Brain microvascular endothelial cell (primary cell): ENCODE measurements around the gene ANKRD7.

ENCODE experiments used
- DNase-seq: peaks from one replicate; pipeline ENCODE4 v3.0.0-alpha.2; 2020
- H3K27ac ChIP-seq: fragments of 250-450 bp; sonication (Bioruptor Pico); 2 replicates; pipeline ENCODE4 v1.5.1; 2020; ENCODE audit warnings: mild to moderate bottlenecking, moderate library complexity
- H3K27me3 ChIP-seq: fragments of 250-450 bp; sonication (Bioruptor Pico); replicated peaks from 2 replicates; pipeline ENCODE4 v1.5.1; 2020; ENCODE audit warnings: mild to moderate bottlenecking
- H3K36me3 ChIP-seq: fragments of 250-450 bp; sonication (Bioruptor Pico); replicated peaks from 2 replicates; pipeline ENCODE4 v1.5.1; 2020; ENCODE audit warnings: mild to moderate bottlenecking
- H3K4me3 ChIP-seq: 2 replicates; pipeline ENCODE4 v1.5.1; 2011; ENCODE audit warnings: low read depth, mild to moderate bottlenecking, control low read depth, low read length, moderate library complexity
- in situ Hi-C: cut with HindIII; loops from 2 replicates; pipeline ENCODE4 v1.10.0; 2017; ENCODE audit warnings: low sequenced_read_pairs, low pct_ligation_motif_present
- TF ChIP-seq, protein P1 (sequence below): IDR thresholded peaks from 2 replicates; pipeline ENCODE4 v1.5.1; 2011; ENCODE audit warnings: low read depth, mild to moderate bottlenecking, moderate library complexity, low read length, control low read depth, inconsistent platforms; ENCODE audit errors: missing control alignments

Gene ANKRD7

DNA sequence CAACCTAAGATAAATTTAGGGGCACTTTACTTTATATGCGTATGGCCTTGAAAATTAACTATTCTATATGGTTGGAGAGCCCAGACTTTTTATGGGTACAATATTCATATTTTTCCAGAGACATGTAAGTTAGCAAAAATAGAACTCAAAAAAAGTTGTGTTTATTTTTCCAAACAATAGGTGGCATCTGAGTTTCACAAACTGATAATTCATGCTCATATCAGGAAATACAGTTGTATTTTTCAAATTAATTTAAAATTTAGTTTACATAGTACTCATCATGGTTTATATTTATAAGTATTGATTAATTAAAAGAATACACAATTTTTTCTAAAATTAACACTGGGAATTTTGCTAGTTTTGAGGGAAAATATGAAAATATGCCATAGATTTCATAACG lies 34.6 kb downstream of the ANKRD7 start:
- TF ChIP-seq, protein P1, sequence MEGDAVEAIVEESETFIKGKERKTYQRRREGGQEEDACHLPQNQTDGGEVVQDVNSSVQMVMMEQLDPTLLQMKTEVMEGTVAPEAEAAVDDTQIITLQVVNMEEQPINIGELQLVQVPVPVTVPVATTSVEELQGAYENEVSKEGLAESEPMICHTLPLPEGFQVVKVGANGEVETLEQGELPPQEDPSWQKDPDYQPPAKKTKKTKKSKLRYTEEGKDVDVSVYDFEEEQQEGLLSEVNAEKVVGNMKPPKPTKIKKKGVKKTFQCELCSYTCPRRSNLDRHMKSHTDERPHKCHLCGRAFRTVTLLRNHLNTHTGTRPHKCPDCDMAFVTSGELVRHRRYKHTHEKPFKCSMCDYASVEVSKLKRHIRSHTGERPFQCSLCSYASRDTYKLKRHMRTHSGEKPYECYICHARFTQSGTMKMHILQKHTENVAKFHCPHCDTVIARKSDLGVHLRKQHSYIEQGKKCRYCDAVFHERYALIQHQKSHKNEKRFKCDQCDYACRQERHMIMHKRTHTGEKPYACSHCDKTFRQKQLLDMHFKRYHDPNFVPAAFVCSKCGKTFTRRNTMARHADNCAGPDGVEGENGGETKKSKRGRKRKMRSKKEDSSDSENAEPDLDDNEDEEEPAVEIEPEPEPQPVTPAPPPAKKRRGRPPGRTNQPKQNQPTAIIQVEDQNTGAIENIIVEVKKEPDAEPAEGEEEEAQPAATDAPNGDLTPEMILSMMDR, result no peak
- DNase-seq, result no peak
- Histone ChIP-seq H3K27me3 (no peaks in the 10 kb centered on the region), H3K4me3 (no peak overlapping the region), H3K36me3 (no peaks in the 10 kb centered on the region), H3K27ac (no peak overlapping the region)
- in situ Hi-C loops, result no loop called here

DNA sequence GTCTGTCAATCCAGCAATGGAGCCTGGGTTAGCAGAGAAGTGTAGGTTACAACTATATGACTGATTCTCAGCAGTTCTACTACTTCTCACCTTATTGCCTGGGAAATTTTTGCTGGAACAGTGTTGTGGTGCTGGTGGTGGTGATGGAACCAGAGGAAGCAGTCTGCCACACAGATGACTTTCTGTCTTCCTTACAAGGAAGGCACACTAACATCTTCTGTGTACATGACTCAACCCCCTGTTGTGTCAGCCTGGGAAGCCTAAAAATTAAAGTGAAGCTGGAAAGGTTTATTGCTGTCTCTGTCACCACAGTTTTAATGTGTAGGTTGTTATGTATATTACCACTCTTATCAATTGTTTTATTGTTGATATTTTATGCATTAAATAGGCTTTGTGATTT lies 40.3 kb downstream of the ANKRD7 start:
- in situ Hi-C loops, result no loop called here

DNA sequence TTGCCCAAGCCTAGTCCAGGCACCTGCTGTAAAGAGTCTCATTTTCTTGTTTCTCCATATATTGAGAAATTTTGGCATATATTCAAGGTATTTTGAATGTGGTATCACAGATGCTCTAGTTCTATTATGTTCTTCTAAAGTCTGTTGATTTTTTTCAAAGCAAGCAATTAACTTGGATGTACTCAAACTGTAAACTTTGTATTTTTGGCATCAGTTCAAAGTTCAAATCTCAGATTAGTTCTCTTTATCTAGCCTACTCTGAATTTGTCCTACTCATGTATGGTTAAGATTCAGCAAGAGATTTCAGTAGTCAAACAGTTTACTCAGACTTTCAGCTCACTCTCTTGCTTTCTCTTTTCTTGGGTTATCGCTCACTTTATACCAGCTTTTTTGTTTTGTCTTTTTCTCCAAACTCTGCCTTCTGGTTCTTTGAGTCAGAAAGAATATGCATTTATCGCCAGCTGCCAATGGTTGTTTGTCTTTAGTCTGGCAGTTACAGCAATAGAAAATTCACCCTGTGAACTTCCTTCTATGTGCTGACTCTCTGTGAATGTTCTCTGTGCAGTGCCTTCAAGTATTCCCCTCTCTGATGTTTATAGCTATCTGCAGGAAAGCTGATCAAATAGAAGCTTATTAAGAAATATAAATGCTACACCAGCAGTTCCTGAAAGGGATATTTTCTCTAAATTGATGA lies 56.0 kb downstream of the ANKRD7 start:
- Histone ChIP-seq H3K27ac (peak overlapping the region; percentile 1), H3K27me3 (no peaks in the 10 kb centered on the region), H3K36me3 (no peaks in the 10 kb centered on the region), H3K4me3 (no peak overlapping the region)
- in situ Hi-C loops, result no loop called here
- TF ChIP-seq, protein P1, result no peak
- DNase-seq, result no peak

More for the DNA sequence above, 40.3 kb downstream of the ANKRD7 start:
- no peaks in the 10 kb centered on the region for H3K27me3 ChIP-seq
- H3K27ac ChIP-seq, result no peak overlapping the region
- H3K4me3 ChIP-seq, result no peak overlapping the region
- H3K36me3 ChIP-seq, result no peaks in the 10 kb centered on the region
- TF ChIP-seq, protein P1, result no peak
- no peak for DNase-seq

- peak overlapping the region; percentile 19 for H3K27ac ChIP-seq
- in situ Hi-C loops, result no loop called here
Measured at GRCh38 chr7:118281196-118281595, 56.7 kb downstream of the ANKRD7 start.

DNA sequence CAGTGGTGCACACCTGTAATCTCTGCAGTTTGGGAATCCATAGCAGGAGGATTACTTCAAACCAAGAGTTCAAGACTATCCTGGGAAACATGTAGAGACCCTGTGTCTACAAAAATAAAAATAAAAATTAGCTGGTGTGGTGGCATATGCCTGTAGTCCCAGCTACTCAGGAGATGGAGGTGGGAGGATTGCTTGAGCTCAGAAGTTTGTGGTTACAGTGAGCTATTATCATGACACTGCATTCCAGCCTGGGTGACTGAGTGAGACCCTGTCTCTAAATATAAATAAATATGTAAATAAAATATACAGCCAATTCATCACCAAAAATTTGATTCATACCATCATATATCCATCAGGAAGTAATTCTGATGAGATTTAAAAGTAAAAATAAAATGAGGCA lies 60.9 kb downstream of the ANKRD7 start:
- TF ChIP-seq, protein P1, result no peak
- no peak overlapping the region for H3K27ac ChIP-seq
- no peaks in the 10 kb centered on the region for H3K27me3 ChIP-seq
- no peaks in the 10 kb centered on the region for H3K36me3 ChIP-seq
- H3K4me3 ChIP-seq, result no peak overlapping the region
- in situ Hi-C loops, result no loop called here
- no peak for DNase-seq

More at GRCh38 chr7:118281196-118281595, 56.7 kb downstream of the ANKRD7 start:
- DNase-seq, result peak; percentile 41
- no peaks in the 10 kb centered on the region for H3K27me3 ChIP-seq
- TF ChIP-seq, protein P1, result no peak
- no peak overlapping the region for H3K4me3 ChIP-seq
- H3K36me3 ChIP-seq, result no peaks in the 10 kb centered on the region

- DNase-seq, result no peak
- TF ChIP-seq, protein P1, result no peak
- Histone ChIP-seq H3K27me3 (no peaks in the 10 kb centered on the region), H3K27ac (no peak overlapping the region), H3K4me3 (no peak overlapping the region), H3K36me3 (no peaks in the 10 kb centered on the region)
- in situ Hi-C loops, result no loop called here
Measured at GRCh38 chr7:118286131-118286530, 61.6 kb downstream of the ANKRD7 start.
